HepG2 (cell line): Measurements from ENCODE around the gene WHAMM. TPM values are rescaled to one million over a fixed set of nuclear protein-coding genes. Genes with fewer than 3 reads are reported as not detected.

Experiments used
- ATAC-seq: fragments of 200-7000 bp; cut with Tn5 transposase; 3 replicates; pipeline ENCODE4 v1.9.1; 2020; ENCODE audit warnings: mild to moderate bottlenecking, moderate library complexity
- BruUV-seq: library from RNA; stranded (reverse); fragments of 400-500 nt; replicated peaks from 2 replicates; lab custom pipeline; 2021; lab: Mats Ljungman, UMichigan
- CTCF ChIA-PET: fragments of 300-600 bp; formaldehyde crosslinking; extraction: SDS; loops from one replicate; lab custom pipeline; 2021; ENCODE audit warnings: low total read pairs, inconsistent platforms, low intra/inter-chr PET ratio; lab: Yijun Ruan, JAX
- POLR2A ChIA-PET: fragments of 350-600 bp; sonication (Branson Sonifier 250); formaldehyde crosslinking; loops from one replicate; lab custom pipeline; 2020; ENCODE audit warnings: antibody characterized with exemption, inconsistent platforms; lab: Yijun Ruan, JAX
- DNase-seq: peaks from one replicate; pipeline ENCODE4 v3.0.0-alpha.2; 2015; ENCODE audit warnings: low spot score
- FAIRE-seq: peaks from 3 replicates; lab custom pipeline; 2011; peaks lifted over from hg19 to GRCh38; lab: Jason Lieb, UNC
- H2AFZ ChIP-seq: one replicate; pipeline ENCODE4 v1.6.1; 2011; ENCODE audit warnings: low read length, inconsistent platforms
- H3K27ac ChIP-seq: fragments of 300-600 bp; 3 replicates; pipeline ENCODE4 v1.8.0; 2011; ENCODE audit warnings: mixed run types, mild to moderate bottlenecking, mixed read lengths, low read length, inconsistent platforms; ENCODE audit not compliant: insufficient read depth; ENCODE audit errors: extremely low read length
- H3K27me3 ChIP-seq, 2 experiments: fragments of 200-600 bp in 1 of 2; 2 replicates in 1 of 2; 3 replicates in 1 of 2; pipeline versions ENCODE4 v1.6.0 to v1.8.0; 2011; ENCODE audit warnings: low read length in 2 of 2, mild to moderate bottlenecking in 2 of 2, moderate library complexity in 2 of 2, inconsistent platforms in 1 of 2; ENCODE audit not compliant: insufficient read depth in 2 of 2, control insufficient read depth in 1 of 2
- H3K36me3 ChIP-seq, 2 experiments: fragments of 200-600 bp in 1 of 2; replicated peaks in 1 of 2; 2 replicates in 1 of 2; 3 replicates in 1 of 2; pipeline versions ENCODE4 v1.5.1 to v1.8.0; 2011; ENCODE audit warnings: low read length in 2 of 2, inconsistent platforms in 1 of 2; ENCODE audit not compliant: insufficient read depth in 2 of 2, control insufficient read depth in 1 of 2
- H3K4me1 ChIP-seq: 2 replicates; pipeline ENCODE4 v1.5.1; 2012; ENCODE audit warnings: low read length, inconsistent platforms; ENCODE audit not compliant: insufficient read depth
- H3K4me2 ChIP-seq: 2 replicates; pipeline ENCODE4 v1.6.0; 2011; ENCODE audit warnings: low read depth, low read length, inconsistent platforms
- H3K4me3 ChIP-seq, 3 experiments: fragments of 200-600 bp in 1 of 3; sonication (generic), shearing (Covaris generic) in 1 of 3; replicated peaks in 1 of 3; 2 replicates each; pipeline ENCODE4 v1.5.1; 2011 to 2016; ENCODE audit warnings: low read length in 3 of 3, inconsistent platforms in 2 of 3, low read depth in 2 of 3, mild to moderate bottlenecking in 2 of 3, control low read depth in 1 of 3, mixed read lengths in 1 of 3; ENCODE audit not compliant: insufficient read depth in 1 of 3
- H3K79me2 ChIP-seq: one replicate; pipeline ENCODE4 v1.6.1; 2011; ENCODE audit warnings: low read length, inconsistent platforms; ENCODE audit not compliant: insufficient read depth
- H3K9ac ChIP-seq: 2 replicates; pipeline ENCODE4 v1.6.0; 2011; ENCODE audit warnings: mild to moderate bottlenecking, low read depth, low read length, inconsistent platforms; ENCODE audit not compliant: insufficient read depth
- H3K9me3 ChIP-seq: 2 replicates; pipeline ENCODE4 v1.5.1; 2012; ENCODE audit warnings: mild to moderate bottlenecking, low read length
- H4K20me1 ChIP-seq: 2 replicates; pipeline ENCODE4 v1.6.0; 2011; ENCODE audit warnings: inconsistent platforms, mild to moderate bottlenecking, low read length, moderate library complexity; ENCODE audit not compliant: insufficient read depth
- AKAP8 ChIP-seq: sonication (generic); formaldehyde crosslinking; IDR thresholded peaks from 2 replicates; pipeline ENCODE4 v1.5.1; 2020; ENCODE audit warnings: mild to moderate bottlenecking, missing genetic modification reagents
- MAX ChIP-seq: IDR thresholded peaks from 2 replicates; pipeline ENCODE4 v1.6.1; 2012; ENCODE audit warnings: inconsistent platforms
- MNT ChIP-seq: fragments of 450-650 bp; IDR thresholded peaks from 2 replicates; pipeline ENCODE4 v1.6.1; 2016
- PAXIP1 ChIP-seq: sonication (generic); formaldehyde crosslinking; conservative IDR thresholded peaks from 2 replicates; pipeline ENCODE4 v1.4.0; 2020; ENCODE audit warnings: mild to moderate bottlenecking, missing genetic modification reagents, moderate library complexity
- RARA ChIP-seq: IDR thresholded peaks from 2 replicates; pipeline ENCODE4 v1.6.1; 2016; ENCODE audit warnings: missing genetic modification reagents, missing compliant biosample characterization
- TOPORS ChIP-seq: sonication (generic); formaldehyde crosslinking; IDR thresholded peaks from 2 replicates; pipeline ENCODE4 v1.8.0; 2023; ENCODE audit warnings: mild to moderate bottlenecking, missing genetic modification reagents
- ZNF10 ChIP-seq: sonication (generic); formaldehyde crosslinking; IDR thresholded peaks from 2 replicates; pipeline ENCODE4 v1.4.0; 2020; ENCODE audit warnings: mild to moderate bottlenecking, low read depth, missing genetic modification reagents, borderline replicate concordance
- ZNF280B ChIP-seq: sonication (generic); formaldehyde crosslinking; IDR thresholded peaks from 2 replicates; pipeline ENCODE4 v1.5.0; 2020; ENCODE audit warnings: missing genetic modification reagents, mild to moderate bottlenecking, borderline replicate concordance
- ZNF646 ChIP-seq: sonication (generic); formaldehyde crosslinking; IDR thresholded peaks from 2 replicates; pipeline ENCODE4 v1.9.0; 2021; ENCODE audit warnings: mild to moderate bottlenecking, missing genetic modification reagents
- WGBS: methylation state at CpG from one replicate; pipeline ENCODE4 v1.1.6; 2017; ENCODE audit warnings: low lambda C conversion rate; 5-methylcytosine and 5-hydroxymethylcytosine counted together
- in situ Hi-C: cut with HindIII; loops from 2 replicates; pipeline ENCODE4 v1.10.0; 2017; ENCODE audit warnings: low pct_unique_long_range_greater_than_20kb; ENCODE audit not compliant: extremely low pct_ligation_motif_present
- intact Hi-C: fragments of 100-400 bp; cut with micrococcal nuclease; formaldehyde crosslinking; loops from one replicate; pipeline ENCODE4 v1.10.0; 2022; ENCODE audit not compliant: unreplicated experiment
- polyA plus RNA-seq, 8 experiments: library from polyadenylated mRNA; depleted of rRNA in 3 of 8; stranded (reverse) in 7 of 8; unstranded in 1 of 8; fragments of >200 nt; fragmentation: Illumina TruSeq in 4 of 8; extraction: Trizol in 4 of 8; gene quantifications; 2 replicates each; pipeline versions ENCODE4 v1.2.1 to v1.2.3, GENCODE V29; 2011 to 2016; ENCODE audit warnings: low read depth in 4 of 8, missing spikeins in 1 of 8, mixed read lengths in 1 of 8; ENCODE audit not compliant: insufficient read depth in 1 of 8
- total RNA-seq, 5 experiments: library from RNA; depleted of rRNA; stranded (reverse); fragments of >200 nt; fragmentation: Illumina TruSeq; extraction: Trizol; gene quantifications; 2 replicates each; pipeline ENCODE4 v1.2.3, GENCODE V29; 2016; ENCODE audit warnings: low read depth in 1 of 5

WHAMM gene
- total and polyA plus RNA-seq, 2 of the 13 experiments (the other 11 are each of a cell fraction or from before 2014, with no cell fraction given) = 2.9 to 3.0 TPM

GRCh38 chr15:82830427-82831173, 21.2 kb downstream of the WHAMM start:
- ATAC-seq (no peak), FAIRE-seq (no peak), DNase-seq (no peak)
- no peaks in the 10 kb centered on the region for H3K79me2 ChIP-seq
- H3K9ac ChIP-seq = no peak overlapping the region
- H3K27ac ChIP-seq = no peak overlapping the region
- H2AFZ ChIP-seq = no peak overlapping the region
- H3K36me3 ChIP-seq = peaks cover 17 to 79% of the 10 kb centered on the region in 2 experiments
- H4K20me1 ChIP-seq = no peaks in the 10 kb centered on the region
- H3K9me3 ChIP-seq = no peaks in the 10 kb centered on the region
- no TSS peak for BruUV-seq
- peaks cover 24% of the 10 kb centered on the region for H3K4me1 ChIP-seq
- 97% methylated on average over 18 of the region's 18 CpGs for WGBS
- in situ Hi-C loops = no loop called here
- ChIA-PET CTCF (no interaction called here), POLR2A (no interaction called here)
- intact Hi-C loops = no loop called here
- H3K27me3 ChIP-seq = no peaks in the 10 kb centered on the region
- H3K4me3 ChIP-seq = no peak overlapping the region
- no peak overlapping the region for H3K4me2 ChIP-seq
- no peak for TF ChIP-seq ZNF10 (CRISPR knock-in tag)
- no peak for TF ChIP-seq PAXIP1 (CRISPR knock-in tag)
- TF ChIP-seq MNT = no peak
- TF ChIP-seq MAX = no peak
- TF ChIP-seq TOPORS (CRISPR knock-in tag) = no peak
- no peak for TF ChIP-seq ZNF646 (CRISPR knock-in tag)
- no peak for TF ChIP-seq AKAP8 (CRISPR knock-in tag)
- TF ChIP-seq RARA (CRISPR knock-in tag) = no peak
- TF ChIP-seq ZNF280B = no peak
